T-helper 2 cell (primary cell): ENCODE data around the gene RHNO1.

Experiments used
- DNase-seq, 5 experiments: peaks; one replicate each; pipeline versions ENCODE4 v3.0.0 to v3.0.0-alpha.2; 2012 to 2022

The RHNO1 gene

GRCh38 chr12:2904260-2904659 is 27.2 kb downstream of the RHNO1 start:
- DNase-seq = no peak

GRCh38 chr12:2912216-2912575 is 35.2 kb downstream of the RHNO1 start:
- DNase-seq = no peak

GRCh38 chr12:2919249-2919648 is 42.2 kb downstream of the RHNO1 start:
- no peak for DNase-seq

- DNase-seq = no peak
Observed at GRCh38 chr12:2922329-2922728, 45.3 kb downstream of the RHNO1 start.

GRCh38 chr12:2923057-2923456 is 46.0 kb downstream of the RHNO1 start:
- DNase-seq = no peak

- no peak for DNase-seq
Observed at GRCh38 chr12:2924019-2924418, 47.0 kb downstream of the RHNO1 start.

- no peak for DNase-seq
Observed at GRCh38 chr12:2925322-2925995, 48.4 kb downstream of the RHNO1 start.

GRCh38 chr12:2930865-2931264 is 53.8 kb downstream of the RHNO1 start:
- DNase-seq = no peak

- no peak for DNase-seq
Observed at GRCh38 chr12:2933586-2933985, 56.6 kb downstream of the RHNO1 start.

- no peak for DNase-seq
Observed at GRCh38 chr12:2934371-2934770, 57.3 kb downstream of the RHNO1 start.

- no peak for DNase-seq
Observed at GRCh38 chr12:2936301-2936700, 59.3 kb downstream of the RHNO1 start.

- DNase-seq = no peak
Observed at GRCh38 chr12:2937500-2937899, 60.5 kb downstream of the RHNO1 start.
